KMS-11 (cell line): Measurements from ENCODE around the gene MED9.

Experiments
- H2AFZ ChIP-seq: fragments of 200-600 bp; sonication (generic); 2 replicates; pipeline ENCODE4 v1.6.1; 2016; ENCODE audit warnings: antibody characterized with exemption, mixed run types, low read depth
- H3K27ac ChIP-seq: fragments of 200-600 bp; sonication (generic); 2 replicates; pipeline ENCODE4 v1.6.1; 2016; ENCODE audit warnings: mild to moderate bottlenecking, mixed run types
- H3K27me3 ChIP-seq: fragments of 200-600 bp; sonication (generic); 2 replicates; pipeline ENCODE4 v1.6.1; 2017; ENCODE audit warnings: mild to moderate bottlenecking, low read depth, mixed run types, moderate library complexity; ENCODE audit not compliant: insufficient read depth
- H3K36me3 ChIP-seq: fragments of 200-600 bp; sonication (generic); 2 replicates; pipeline ENCODE4 v1.6.1; 2017; ENCODE audit warnings: mild to moderate bottlenecking, mixed run types; ENCODE audit not compliant: insufficient read depth
- H3K4me1 ChIP-seq: fragments of 200-600 bp; sonication (generic); 2 replicates; pipeline ENCODE4 v1.6.1; 2016; ENCODE audit warnings: mild to moderate bottlenecking, low read depth, mixed run types; ENCODE audit not compliant: poor library complexity, severe bottlenecking
- H3K4me2 ChIP-seq: fragments of 200-600 bp; sonication (generic); 2 replicates; pipeline ENCODE4 v1.7.0; 2016; ENCODE audit warnings: mild to moderate bottlenecking, mixed run types
- H3K4me3 ChIP-seq: fragments of 200-600 bp; sonication (generic); IDR thresholded peaks from 2 replicates; pipeline ENCODE4 v1.6.1; 2017; ENCODE audit warnings: low read depth, low read length, mixed read lengths; ENCODE audit not compliant: insufficient read depth
- H3K79me2 ChIP-seq: fragments of 200-600 bp; sonication (generic); 2 replicates; pipeline ENCODE4 v1.6.1; 2016; ENCODE audit warnings: low read depth, mixed run types; ENCODE audit not compliant: insufficient read depth
- H3K9ac ChIP-seq: fragments of 200-600 bp; sonication (generic); 2 replicates; pipeline ENCODE4 v1.6.1; 2016; ENCODE audit warnings: mild to moderate bottlenecking, mixed run types
- H4K20me1 ChIP-seq: fragments of 200-600 bp; sonication (generic); 2 replicates; pipeline ENCODE4 v1.6.1; 2016; ENCODE audit warnings: mild to moderate bottlenecking, mixed run types; ENCODE audit not compliant: insufficient read depth
- CTCF ChIP-seq: fragments of 200-600 bp; sonication (generic); conservative IDR thresholded peaks from 2 replicates; pipeline ENCODE4 v1.6.1; 2017; ENCODE audit warnings: low read depth, mild to moderate bottlenecking, antibody characterized with exemption, low read length, moderate library complexity, mixed read lengths

MED9 gene

GRCh38 chr17:17496189-17497064, 19.6 kb downstream of the MED9 start, which contains the start of gene RASD1:
TSS of gene RASD1 (minus strand) at chr17:17496395. CDS start at chr17:17496181, 214 bp downstream.
- H3K4me1 ChIP-seq: peaks cover 4% of the 10 kb centered on the region
- TF ChIP-seq CTCF: peak; percentile 70
- H3K9ac ChIP-seq: peak within 1 kb of the TSS; percentile 46; the same call in 1 of the 2 replicates
- H4K20me1 ChIP-seq: no peaks in the 10 kb centered on the region
- H3K79me2 ChIP-seq: no peaks in the 10 kb centered on the region
- H3K4me2 ChIP-seq: peak within 1 kb of the TSS; percentile 68
- 0 out of 2 replicates have a peak within 1 kb of the TSS, but pooled peaks have one; percentile 36 for H3K27ac ChIP-seq
- H3K36me3 ChIP-seq: no peaks in the 10 kb centered on the region
- H2AFZ ChIP-seq: peak within 1 kb of the TSS; percentile 71; the same call in 1 of the 2 replicates
- H3K27me3 ChIP-seq: no peaks in the 10 kb centered on the region
- no peak within 1 kb of the TSS for H3K4me3 ChIP-seq

GRCh38 chr17:17497065-17497844, 20.5 kb downstream of the MED9 start:
- H3K36me3 ChIP-seq: no peaks in the 10 kb centered on the region
- peaks cover 4% of the 10 kb centered on the region for H3K4me1 ChIP-seq
- H3K79me2 ChIP-seq: no peaks in the 10 kb centered on the region
- H4K20me1 ChIP-seq: no peaks in the 10 kb centered on the region
- H3K27ac ChIP-seq: no peak overlapping the region
- TF ChIP-seq CTCF: peak; percentile 39
- H2AFZ ChIP-seq: peak overlapping the region; percentile 47; the same call in 1 of the 2 replicates
- H3K4me3 ChIP-seq: no peak overlapping the region
- H3K4me2 ChIP-seq: peak overlapping the region; percentile 39; the same call in 1 of the 2 replicates
- no peaks in the 10 kb centered on the region for H3K27me3 ChIP-seq
- no peak overlapping the region for H3K9ac ChIP-seq

- no peak overlapping the region for H2AFZ ChIP-seq
- H3K4me1 ChIP-seq: peaks cover 4% of the 10 kb centered on the region
- H3K4me3 ChIP-seq: no peak overlapping the region
- H4K20me1 ChIP-seq: no peaks in the 10 kb centered on the region
- no peak overlapping the region for H3K27ac ChIP-seq
- H3K79me2 ChIP-seq: no peaks in the 10 kb centered on the region
- TF ChIP-seq CTCF: no peak
- H3K27me3 ChIP-seq: no peaks in the 10 kb centered on the region
- H3K9ac ChIP-seq: no peak overlapping the region
- H3K36me3 ChIP-seq: no peaks in the 10 kb centered on the region
- no peak overlapping the region for H3K4me2 ChIP-seq
These were observed 21.2 kb downstream of the MED9 start for GRCh38 chr17:17497845-17498520.

GRCh38 chr17:17498606-17499301, 22.0 kb downstream of the MED9 start:
- no peak overlapping the region for H3K4me3 ChIP-seq
- H3K36me3 ChIP-seq: no peaks in the 10 kb centered on the region
- H3K79me2 ChIP-seq: no peaks in the 10 kb centered on the region
- H2AFZ ChIP-seq: no peak overlapping the region
- H3K27me3 ChIP-seq: no peaks in the 10 kb centered on the region
- peaks cover 4% of the 10 kb centered on the region for H3K4me1 ChIP-seq
- H3K27ac ChIP-seq: no peak overlapping the region
- TF ChIP-seq CTCF: no peak
- H3K9ac ChIP-seq: no peak overlapping the region
- H4K20me1 ChIP-seq: no peaks in the 10 kb centered on the region
- H3K4me2 ChIP-seq: no peak overlapping the region
